DOHH2 (cell line): ENCODE results near the gene CELSR3.

Source experiments
- H3F3A ChIP-seq: fragments of 200-600 bp; sonication (generic), shearing (Covaris generic); 2 replicates; pipeline ENCODE4 v1.6.0; 2016; ENCODE audit warnings: antibody characterized with exemption, mild to moderate bottlenecking; ENCODE audit not compliant: control insufficient read depth, insufficient read depth
- H3K27ac ChIP-seq: fragments of 200-600 bp; sonication (generic); 2 replicates; pipeline ENCODE4 v1.5.1; 2014; ENCODE audit warnings: low read depth, mild to moderate bottlenecking, low read length, moderate library complexity
- H3K27me3 ChIP-seq: fragments of 200-600 bp; sonication (generic); 2 replicates; pipeline ENCODE4 v1.6.1; 2014; ENCODE audit warnings: mild to moderate bottlenecking, low read length, mixed read lengths; ENCODE audit not compliant: control insufficient read depth
- H3K36me3 ChIP-seq: fragments of 200-600 bp; sonication (generic); 2 replicates; pipeline ENCODE4 v1.6.1; 2014; ENCODE audit warnings: mild to moderate bottlenecking, low read length, moderate library complexity, mixed read lengths; ENCODE audit not compliant: control insufficient read depth
- H3K4me1 ChIP-seq: fragments of 200-600 bp; sonication (generic); 2 replicates; pipeline ENCODE4 v1.6.1; 2014; ENCODE audit warnings: mild to moderate bottlenecking, low read length, mixed read lengths; ENCODE audit not compliant: control insufficient read depth
- H3K4me2 ChIP-seq: fragments of 200-600 bp; sonication (generic); 2 replicates; pipeline ENCODE4 v1.6.0; 2014; ENCODE audit warnings: mild to moderate bottlenecking, low read length, moderate library complexity
- H3K4me3 ChIP-seq: fragments of 200-600 bp; sonication (generic); 2 replicates; pipeline ENCODE4 v1.5.1; 2014; ENCODE audit warnings: mild to moderate bottlenecking, low read length, mixed read lengths
- H3K79me2 ChIP-seq: fragments of 200-600 bp; sonication (generic); 2 replicates; pipeline ENCODE4 v1.6.1; 2014; ENCODE audit warnings: mild to moderate bottlenecking, low read length, mixed read lengths; ENCODE audit not compliant: control insufficient read depth
- H3K9me2 ChIP-seq: fragments of 200-600 bp; sonication (generic); replicated peaks from 2 replicates; pipeline ENCODE4 v1.6.1; 2014; ENCODE audit warnings: mild to moderate bottlenecking, low read length, mixed read lengths; ENCODE audit not compliant: control insufficient read depth
- H3K9me3 ChIP-seq: fragments of 200-600 bp; sonication (generic); 2 replicates; pipeline ENCODE4 v1.6.1; 2014; ENCODE audit warnings: antibody characterized with exemption, low read length, mixed read lengths; ENCODE audit not compliant: control insufficient read depth, insufficient read depth
- H4K20me1 ChIP-seq: fragments of 200-600 bp; sonication (generic); 2 replicates; pipeline ENCODE4 v1.6.0; 2014; ENCODE audit warnings: low read depth, mild to moderate bottlenecking, antibody characterized with exemption, low read length, moderate library complexity; ENCODE audit not compliant: control insufficient read depth, insufficient read depth
- CTCF ChIP-seq: fragments of 200-600 bp; sonication (generic); IDR thresholded peaks from one replicate; pipeline ENCODE4 v1.5.1; 2014; ENCODE audit warnings: antibody characterized with exemption, mild to moderate bottlenecking, low read depth, low read length; ENCODE audit not compliant: poor library complexity, severe bottlenecking
- EZH2phosphoT487 ChIP-seq: fragments of 200-600 bp; sonication (generic); IDR thresholded peaks from 2 replicates; pipeline ENCODE4 v1.6.1; 2017; ENCODE audit warnings: borderline replicate concordance, mild to moderate bottlenecking, antibody characterized with exemption, low read length, moderate library complexity, mixed read lengths

CELSR3 gene

DNA sequence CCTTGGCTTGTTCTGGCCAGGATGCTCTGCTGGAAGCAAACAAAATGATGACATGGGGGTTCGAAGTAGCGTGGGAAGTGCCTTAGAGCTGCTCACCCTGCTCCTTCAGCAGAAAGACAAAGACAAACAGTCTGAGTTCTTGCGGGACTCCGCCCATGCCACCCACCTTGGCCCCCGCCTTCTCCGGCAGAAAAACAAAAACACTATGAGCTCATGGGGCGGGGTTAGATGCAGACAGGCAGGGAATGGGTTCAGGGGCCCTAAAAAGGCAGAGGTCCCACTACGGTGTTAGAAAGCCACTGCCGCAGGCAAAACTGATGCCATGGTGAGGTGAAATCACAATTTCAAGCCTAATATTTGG, 32.7 kb upstream of the CELSR3 start:
- Histone ChIP-seq H3K79me2 (peaks cover 53% of the 10 kb centered on the region), H3K9me2 (no peaks in the 10 kb centered on the region), H3K4me1 (no peaks in the 10 kb centered on the region), H3K27ac (no peak overlapping the region), H3F3A (peaks cover 2% of the 10 kb centered on the region; the same call in 1 of the 2 replicates), H3K4me2 (no peak overlapping the region), H3K27me3 (no peaks in the 10 kb centered on the region), H3K36me3 (peaks cover 67% of the 10 kb centered on the region), H3K4me3 (no peak overlapping the region), H4K20me1 (peaks cover 7% of the 10 kb centered on the region; the same call in 1 of the 2 replicates), H3K9me3 (no peaks in the 10 kb centered on the region)
- no peak for TF ChIP-seq CTCF

GRCh38 chr3:48694610-48695392, 32.1 kb upstream of the CELSR3 start:
- Histone ChIP-seq H3K9me2 (no peaks in the 10 kb centered on the region), H3F3A (peaks cover 2% of the 10 kb centered on the region; the same call in 1 of the 2 replicates), H3K27ac (no peak overlapping the region), H3K36me3 (peaks cover 73% of the 10 kb centered on the region), H4K20me1 (peaks cover 7% of the 10 kb centered on the region; the same call in 1 of the 2 replicates), H3K4me2 (no peak overlapping the region), H3K27me3 (no peaks in the 10 kb centered on the region), H3K4me1 (no peaks in the 10 kb centered on the region), H3K9me3 (no peaks in the 10 kb centered on the region), H3K4me3 (no peak overlapping the region), H3K79me2 (peaks cover 48% of the 10 kb centered on the region)
- TF ChIP-seq EZH2phosphoT487 (no peak), CTCF (no peak)

GRCh38 chr3:48693826-48694225, 31.1 kb upstream of the CELSR3 start:
- Histone ChIP-seq H3K27me3 (no peaks in the 10 kb centered on the region), H3F3A (peaks cover 2% of the 10 kb centered on the region; the same call in 1 of the 2 replicates), H3K4me3 (no peak overlapping the region), H3K9me2 (no peaks in the 10 kb centered on the region), H4K20me1 (peaks cover 7% of the 10 kb centered on the region; the same call in 1 of the 2 replicates), H3K27ac (no peak overlapping the region), H3K4me2 (no peak overlapping the region), H3K79me2 (peaks cover 38% of the 10 kb centered on the region), H3K9me3 (no peaks in the 10 kb centered on the region), H3K4me1 (no peaks in the 10 kb centered on the region), H3K36me3 (peaks cover 75% of the 10 kb centered on the region)
- no peak for TF ChIP-seq CTCF
- no peak for TF ChIP-seq EZH2phosphoT487
